RPMI8226 (cell line): ENCODE data around the gene SLCO3A1.

Source experiments
- DNase-seq: peaks from one replicate; pipeline ENCODE4 v3.0.0-alpha.2; 2015

Gene SLCO3A1

DNA sequence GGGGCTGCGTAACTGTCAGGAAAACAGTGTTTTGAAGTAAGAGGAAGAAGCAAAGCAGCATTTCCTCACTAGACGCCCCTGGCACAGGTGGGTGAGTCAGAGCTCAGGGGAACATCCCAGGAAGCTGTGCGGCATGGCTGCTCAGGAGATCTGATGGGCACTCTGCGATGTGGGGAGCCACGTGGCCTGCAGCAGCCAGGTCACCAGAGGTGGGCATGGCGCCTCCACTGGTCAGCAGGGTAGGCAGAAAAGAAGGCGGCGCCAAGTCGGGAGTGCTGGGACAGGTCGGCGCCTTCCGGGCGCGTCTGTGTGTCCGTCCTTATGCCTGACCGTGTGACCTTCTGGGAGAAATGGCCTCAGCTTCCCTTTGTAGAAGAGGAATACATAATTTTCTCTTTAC is 290.3 kb downstream of the SLCO3A1 start:
- DNase-seq = no peak

DNA sequence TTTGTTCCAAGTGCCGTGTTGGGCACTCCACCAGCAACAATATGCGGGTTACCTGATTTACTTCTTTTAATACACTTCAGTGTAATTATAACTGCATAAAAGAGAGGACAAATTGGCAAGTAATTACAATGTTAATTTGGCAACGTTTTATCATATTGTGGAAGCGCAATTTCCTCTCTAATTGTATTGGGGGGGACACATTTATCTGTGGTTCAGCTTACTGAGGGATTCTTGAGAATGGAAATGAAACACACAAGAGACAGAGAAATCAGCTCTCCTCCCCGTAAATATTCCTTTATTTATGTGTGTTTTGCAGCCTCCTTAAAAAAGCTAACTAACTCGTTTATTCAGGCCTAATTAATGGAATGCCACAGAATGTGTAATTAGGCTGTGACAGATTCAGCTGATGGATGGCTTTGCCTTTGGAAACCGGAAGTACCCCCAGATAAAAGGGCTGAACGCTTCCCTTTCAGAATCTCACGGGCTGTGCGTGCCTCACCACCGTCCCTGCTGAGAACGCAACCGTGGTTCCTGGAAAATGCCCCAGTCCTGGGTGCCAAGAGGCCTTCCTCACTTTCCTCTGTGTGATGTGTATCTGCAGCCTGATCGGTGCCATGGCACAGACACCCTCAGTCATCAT is 293.1 kb downstream of the SLCO3A1 start:
- no peak for DNase-seq

DNA sequence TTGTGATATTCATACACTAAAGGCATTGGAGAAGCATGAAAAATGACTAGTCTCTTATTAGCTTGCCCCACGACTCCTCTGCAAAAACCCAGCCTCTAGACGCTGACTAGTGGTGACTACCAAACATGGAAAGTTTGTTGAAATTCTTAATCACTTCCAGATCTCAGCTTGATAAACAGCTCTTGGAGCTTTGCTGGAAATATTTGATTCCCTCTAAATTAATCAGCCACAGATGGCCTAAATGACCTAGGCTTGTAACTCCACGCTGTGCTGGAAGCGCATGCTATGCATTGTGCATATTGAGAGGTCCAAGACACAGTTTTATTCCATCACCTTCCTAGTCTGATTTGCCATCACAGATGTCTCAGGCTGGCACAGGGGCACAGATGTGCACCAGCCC is 295.5 kb downstream of the SLCO3A1 start:
- no peak for DNase-seq

DNA sequence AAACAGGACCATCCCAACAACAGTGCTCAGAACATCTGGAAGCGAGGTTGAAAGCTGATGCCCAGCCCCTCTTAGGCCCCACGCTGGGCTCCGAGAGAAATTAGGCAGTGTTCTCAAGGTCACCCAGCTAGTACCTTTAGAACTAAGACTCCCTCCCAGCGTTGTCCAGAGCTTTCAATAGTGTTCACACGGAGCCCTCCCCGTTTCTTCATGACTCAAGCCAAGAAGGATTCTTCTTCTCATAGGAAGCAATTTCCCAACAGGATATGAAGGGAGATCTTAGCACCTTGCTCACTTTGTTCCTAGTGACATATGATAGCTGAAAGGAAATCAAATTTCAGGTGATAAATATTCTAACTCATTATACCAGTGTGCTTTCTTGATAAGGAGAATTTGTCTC is 296.0 kb downstream of the SLCO3A1 start:
- no peak for DNase-seq

DNA sequence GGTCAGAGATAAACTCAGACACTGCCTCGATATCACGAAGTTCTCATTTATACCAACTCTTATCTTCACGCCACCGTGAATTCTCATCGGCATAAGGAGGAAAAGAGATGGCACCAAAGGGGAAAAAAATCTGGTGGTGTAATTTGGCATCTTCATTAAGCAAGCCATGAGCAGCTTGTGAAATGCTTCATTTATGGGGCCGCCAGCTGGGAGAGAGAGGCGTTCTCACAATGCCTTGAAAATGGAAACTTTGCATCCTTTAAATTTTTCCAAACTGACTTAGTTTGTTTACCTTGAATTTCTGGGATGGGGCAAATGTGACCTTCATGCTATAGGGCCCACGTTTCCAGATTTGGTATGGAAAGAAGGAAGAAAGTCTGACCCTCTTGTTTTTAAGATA is 297.7 kb downstream of the SLCO3A1 start:
- DNase-seq = no peak

DNA sequence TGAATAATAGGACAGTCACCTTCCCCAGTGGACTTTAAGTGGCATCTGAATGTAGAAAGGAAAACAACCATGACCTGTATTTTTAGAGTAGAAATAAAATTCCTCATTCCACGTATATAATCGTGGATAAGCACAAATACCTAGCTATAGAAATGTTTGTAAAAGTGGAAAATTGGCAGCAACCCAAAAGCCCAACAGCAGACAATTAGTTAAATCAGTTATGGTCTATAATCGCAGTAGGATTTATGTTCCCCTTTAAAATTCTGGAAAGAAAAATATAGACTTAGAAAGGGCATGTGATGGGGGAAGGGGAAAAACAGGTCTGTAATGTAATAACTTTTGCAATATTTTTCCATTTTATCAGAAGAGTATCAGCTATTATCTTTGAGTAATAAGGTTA is 298.2 kb downstream of the SLCO3A1 start:
- no peak for DNase-seq

DNA sequence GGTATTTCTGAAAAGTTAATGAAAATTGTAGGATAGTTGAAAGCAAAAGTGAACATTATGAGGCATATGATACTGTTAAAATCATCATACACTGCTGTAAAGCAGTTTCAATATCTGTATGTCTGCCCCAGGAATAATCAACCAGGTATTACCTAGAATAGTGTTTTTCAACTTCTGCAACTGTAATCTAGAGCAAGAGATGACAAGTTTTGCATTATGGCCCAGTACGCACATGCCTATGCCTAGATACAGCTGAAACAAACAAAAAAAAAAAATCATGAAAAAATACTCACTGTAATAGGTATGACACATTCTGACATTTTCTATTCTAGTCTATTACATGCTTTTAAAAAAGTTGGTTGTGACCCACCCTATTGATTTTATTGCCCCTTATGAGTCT is 299.5 kb downstream of the SLCO3A1 start:
- DNase-seq = no peak

DNA sequence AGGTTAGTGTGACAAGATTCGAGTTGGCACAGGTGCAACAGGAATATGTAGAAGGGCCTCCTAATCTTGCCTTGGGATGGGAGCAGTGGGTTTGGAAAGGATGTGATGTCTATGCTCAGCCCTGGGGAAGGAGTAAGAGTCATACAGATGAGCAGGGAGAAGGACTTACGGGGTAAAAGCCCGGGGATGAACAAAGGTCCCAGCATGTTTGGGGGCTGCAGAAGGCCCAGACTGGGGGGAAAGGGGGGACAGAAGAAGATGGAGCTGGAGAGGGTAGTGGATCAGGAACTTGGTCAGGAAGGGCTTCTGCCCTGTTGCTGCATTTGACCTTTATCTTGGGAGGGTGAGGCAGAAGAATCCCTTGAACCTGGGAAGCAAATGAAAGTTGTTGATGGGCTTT is 300.1 kb downstream of the SLCO3A1 start:
- DNase-seq = no peak

DNA sequence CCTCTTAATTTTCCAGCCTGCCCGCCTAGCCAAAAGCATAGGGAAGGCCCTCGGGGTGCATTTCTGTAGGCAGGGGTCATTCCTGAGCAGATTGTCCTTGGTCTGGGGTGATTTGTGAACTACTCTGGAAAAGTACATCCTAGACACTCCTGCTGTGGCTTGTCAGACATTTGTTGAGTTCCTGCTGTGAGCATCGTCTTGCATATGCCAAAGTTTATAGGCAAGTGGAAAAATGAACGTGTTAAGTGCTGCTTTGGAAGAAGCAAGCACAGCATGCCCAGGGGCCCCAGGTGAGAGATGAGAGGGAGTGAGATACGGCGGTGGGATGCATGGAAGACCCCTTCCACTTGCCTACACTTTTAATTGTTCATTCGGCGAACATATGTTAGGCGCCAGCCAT is 302.4 kb downstream of the SLCO3A1 start:
- DNase-seq = no peak

DNA sequence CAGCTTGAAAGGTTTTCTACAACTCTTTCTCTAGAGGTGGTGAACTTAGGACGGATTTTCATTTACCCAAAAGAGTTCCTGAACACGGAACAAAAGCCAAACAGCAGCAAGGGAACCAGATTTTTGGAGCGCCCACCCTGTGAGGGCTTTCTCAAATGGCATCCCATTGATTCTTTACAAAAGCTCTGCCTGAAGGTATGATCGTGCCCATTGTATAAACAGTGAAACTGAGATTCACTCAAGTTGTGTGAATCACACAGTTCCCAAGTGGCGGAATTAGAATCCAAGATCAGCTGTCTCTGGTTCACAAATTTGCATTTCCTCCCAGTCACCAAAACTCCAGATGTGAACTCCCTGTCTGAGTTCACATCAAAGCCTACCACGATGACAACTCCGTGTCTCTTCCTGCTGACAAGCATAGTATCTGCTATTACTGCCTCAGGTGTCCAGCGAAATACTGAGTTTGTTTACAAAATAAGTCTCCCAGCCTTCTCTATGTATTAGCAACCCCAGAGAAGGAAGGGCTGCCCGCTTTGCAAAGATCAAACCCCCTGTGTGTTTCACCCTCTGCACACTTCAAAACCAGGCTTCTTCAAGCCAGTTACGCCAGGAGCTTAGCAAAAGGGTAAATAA is 304.3 kb downstream of the SLCO3A1 start:
- no peak for DNase-seq

DNA sequence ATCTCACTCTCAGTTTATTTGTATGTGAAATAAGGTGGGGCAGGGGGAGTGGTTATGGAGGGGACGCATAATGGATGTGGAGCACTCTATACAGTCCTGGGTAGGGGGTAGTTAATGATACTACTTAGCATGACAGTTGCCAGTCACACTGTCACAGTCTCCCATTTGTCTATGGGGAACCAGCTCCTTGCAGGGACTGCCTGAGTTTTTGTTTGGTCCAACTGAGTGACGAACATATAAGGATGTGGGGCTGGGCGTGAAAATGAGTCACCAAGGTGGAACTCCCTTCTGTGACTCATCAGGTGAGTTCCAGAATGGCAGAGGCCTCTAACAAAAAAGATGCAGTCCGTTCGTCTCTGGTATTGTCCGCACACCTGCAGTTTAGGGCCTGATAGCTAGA is 304.9 kb downstream of the SLCO3A1 start:
- no peak for DNase-seq

DNA sequence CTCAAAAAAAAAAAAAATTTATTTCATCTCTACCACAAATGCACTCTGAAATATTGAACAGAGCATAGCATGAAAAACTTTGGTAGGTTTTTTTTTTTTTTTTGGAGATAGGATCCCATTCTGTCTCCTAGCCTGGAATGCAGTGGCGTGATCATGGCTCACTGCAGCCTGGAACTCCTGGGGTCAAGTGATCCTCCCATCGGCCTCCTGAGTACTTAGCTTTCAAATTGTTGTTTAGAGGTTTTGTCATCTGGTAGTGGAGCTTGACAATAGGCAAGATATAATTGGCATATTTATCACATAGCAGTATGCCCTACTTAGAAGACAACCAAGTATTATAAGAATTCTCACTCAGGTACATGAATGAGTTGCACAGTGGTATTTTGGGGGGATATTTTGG is 306.0 kb downstream of the SLCO3A1 start:
- no peak for DNase-seq

DNA sequence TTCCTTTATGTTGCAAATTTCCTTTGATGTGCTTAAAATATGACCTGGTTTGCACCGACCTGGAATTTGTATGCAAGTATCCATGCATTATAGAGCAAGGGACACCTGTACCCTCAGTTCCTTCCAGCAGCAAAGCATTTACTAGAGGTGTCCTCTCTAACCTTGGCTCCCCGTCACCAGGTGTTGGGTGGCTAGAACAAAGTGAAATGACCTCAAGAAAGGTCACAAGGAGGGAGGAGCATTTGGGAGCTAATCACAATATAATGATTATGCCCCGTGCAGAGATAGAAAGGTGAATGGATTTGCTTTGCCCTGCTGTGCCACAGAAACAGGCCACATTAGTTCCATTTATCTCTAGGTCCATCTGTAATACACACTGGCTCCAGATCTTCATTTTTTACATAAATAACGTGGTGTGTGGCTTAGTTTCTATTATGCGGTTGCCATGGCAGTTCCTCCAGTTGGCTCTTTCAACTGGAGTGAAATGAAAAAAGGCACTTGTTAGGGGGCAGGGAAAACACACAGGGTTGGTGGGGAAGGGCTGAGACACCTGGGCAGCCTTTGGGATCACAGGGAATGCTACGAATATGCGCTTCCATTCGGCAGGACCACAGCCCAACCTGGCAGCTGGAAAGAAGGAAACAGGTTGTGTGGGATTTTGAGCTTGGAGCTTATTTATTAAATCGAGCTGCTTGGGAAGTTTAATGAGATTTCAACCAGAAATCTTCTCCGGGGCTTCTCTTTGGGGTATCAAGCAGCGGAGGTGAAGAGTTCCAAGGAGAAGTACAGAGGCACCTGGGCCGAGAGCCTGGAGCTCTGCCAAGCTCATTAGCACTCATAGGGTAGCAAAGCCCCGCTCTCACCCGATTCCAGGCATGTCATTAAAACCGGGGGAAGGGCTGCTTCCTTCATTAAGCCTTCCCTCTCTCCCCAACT is 306.7 kb downstream of the SLCO3A1 start:
- no peak for DNase-seq

DNA sequence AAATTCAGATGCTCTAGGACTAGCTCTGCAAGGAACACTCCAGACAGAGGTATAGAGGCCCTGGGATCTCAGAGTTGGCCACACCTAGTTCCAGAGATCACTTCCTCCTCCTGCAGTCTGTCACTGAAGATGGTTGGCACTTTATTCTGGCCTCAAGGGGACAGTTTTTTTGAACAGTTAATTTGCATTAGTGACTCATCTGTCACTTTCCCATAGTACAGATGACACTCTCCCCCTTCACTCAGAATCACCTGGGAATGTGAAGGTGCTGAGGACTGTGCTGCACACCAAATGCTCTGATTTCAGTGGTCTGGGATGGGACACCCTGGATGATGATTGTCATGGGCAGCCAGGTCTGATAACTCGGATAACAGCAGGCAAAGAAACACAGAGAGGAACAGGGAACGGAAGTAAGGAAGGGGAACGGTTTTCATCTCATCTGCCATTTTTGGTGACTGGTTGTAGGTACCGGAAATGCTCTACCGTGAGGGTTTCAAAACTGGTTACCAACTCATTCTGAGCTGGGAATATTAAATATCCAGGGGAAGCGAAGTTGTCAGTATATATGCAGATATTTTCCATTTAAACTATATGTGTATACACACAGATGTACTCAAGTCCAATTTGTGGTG is 307.6 kb downstream of the SLCO3A1 start:
- no peak for DNase-seq

DNA sequence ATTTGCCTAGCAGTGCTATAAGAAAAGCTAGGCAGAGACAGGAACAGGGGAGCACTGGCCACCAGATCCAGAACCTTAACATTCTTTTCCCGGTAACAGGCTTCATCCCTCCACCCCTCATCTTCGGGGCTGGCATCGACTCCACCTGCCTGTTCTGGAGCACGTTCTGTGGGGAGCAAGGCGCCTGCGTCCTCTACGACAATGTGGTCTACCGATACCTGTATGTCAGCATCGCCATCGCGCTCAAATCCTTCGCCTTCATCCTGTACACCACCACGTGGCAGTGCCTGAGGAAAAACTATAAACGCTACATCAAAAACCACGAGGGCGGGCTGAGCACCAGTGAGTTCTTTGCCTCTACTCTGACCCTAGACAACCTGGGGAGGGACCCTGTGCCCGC is 309.1 kb downstream of the SLCO3A1 start:
- no peak for DNase-seq

DNA sequence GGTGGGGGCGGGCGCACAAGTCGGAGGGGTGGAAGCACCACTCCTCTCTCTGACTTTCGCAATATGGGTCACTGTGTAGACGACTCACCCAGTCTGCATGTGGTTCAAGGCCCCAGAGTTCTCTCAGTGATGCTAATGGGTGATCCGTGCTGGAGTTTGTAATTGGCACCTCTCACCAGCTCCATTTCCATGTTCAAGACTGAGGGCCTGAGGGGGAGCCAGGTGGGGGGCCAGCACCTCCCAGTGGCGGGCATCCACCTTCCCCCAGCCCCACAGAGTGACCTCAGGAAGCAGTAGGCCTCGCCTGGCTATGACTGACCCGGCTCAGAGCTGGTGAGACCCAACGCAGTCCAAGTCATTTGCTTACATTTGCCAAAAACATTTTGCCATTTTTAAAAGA is 310.1 kb downstream of the SLCO3A1 start:
- no peak for DNase-seq

DNA sequence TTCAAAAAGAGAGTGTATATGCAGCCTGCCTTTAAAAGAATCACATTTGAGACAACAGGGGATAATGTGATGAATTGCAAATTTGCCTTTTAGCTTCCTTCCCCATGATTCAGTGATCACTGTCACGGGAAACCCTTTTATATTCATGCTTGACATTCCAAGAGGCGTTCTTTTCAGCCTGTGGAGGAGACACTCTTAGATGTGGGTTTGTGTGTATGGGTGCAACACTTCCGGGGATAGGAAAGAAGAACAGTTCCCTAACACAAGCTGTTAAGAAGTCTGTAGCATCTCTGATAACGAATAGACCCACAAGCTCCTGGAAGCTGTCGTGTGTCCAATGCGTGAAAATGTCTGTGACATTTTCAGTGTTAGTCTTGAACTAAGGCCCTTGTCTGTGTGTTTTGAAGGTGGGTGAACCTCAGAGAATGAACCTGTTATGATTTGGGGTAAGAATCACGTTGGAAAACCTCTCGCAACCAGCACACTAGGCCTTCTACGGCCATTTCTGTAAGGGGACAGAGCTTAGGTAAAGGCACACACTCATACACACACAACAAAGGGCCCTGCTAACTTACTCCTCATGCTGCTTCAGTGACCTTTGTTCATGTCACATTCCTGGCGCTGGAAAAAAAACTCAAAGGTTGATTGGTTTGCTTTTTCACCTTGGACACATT is 311.0 kb downstream of the SLCO3A1 start:
- no peak for DNase-seq

DNA sequence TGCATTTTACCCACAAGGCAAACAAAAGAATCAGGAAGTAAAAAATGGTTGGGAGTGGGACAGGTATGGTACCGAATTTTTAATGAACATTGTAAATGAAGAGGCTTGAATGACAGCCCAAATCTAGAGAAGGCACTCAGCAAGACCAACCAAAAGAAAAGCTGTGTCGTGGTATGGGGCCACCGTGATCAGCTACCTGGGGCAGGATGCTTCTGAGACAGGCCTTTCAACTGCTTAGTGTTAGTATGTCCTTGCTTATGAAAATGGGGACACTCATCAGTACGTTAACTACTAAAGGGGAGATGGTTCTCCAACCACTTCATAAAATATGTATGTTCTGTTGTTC is 311.5 kb downstream of the SLCO3A1 start:
- DNase-seq = no peak

DNA sequence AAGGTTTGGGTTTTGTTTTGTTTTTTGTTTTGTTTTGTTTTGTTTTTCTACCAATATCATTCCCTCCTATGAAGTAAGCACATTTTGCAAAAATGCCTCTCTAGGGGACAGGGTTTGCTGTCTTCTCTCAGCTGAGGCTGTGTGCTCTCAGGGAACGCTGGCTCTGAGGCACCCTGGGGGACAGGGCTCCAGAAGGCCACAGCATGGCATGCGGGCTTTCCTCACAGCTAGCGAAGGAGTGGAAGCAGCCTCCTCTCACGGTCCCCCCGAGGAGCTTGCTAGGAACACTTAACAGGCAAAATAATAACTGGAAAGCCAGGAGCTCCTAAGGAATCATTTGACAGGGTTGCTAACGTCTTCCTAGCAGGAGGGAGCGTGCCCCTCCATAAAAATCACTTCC is 312.5 kb downstream of the SLCO3A1 start:
- no peak for DNase-seq

DNA sequence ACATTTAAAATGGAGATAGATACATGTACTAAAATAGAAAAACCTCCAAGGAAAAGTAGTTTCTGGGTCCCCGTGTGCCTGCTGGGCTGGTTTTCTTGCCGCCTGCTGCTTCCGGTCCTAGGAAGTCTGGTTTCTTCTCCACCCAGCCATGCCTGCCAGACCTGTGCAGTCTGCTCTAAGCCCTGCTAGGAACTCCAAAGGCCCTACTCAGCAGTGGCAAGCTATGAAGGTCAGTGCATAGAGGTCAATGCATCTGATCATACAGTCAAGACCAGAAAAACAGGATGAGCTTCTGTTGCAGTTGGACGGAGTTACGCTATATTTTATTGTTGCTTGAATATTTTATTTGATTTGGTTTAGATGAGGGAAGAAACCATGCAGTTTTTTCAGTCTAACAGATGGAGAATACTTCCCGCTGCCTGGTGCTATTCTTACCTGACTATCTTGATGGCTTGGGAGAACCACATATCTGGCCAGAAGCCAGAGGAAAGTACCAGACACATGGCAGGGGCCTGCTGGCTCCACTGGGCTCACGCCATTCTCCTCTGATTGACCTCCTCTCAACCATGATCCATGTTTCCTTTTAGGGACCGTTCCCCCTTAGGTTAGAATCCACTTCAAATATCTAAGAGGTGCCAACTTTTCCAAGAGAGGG is 313.4 kb downstream of the SLCO3A1 start:
- DNase-seq = no peak

DNA sequence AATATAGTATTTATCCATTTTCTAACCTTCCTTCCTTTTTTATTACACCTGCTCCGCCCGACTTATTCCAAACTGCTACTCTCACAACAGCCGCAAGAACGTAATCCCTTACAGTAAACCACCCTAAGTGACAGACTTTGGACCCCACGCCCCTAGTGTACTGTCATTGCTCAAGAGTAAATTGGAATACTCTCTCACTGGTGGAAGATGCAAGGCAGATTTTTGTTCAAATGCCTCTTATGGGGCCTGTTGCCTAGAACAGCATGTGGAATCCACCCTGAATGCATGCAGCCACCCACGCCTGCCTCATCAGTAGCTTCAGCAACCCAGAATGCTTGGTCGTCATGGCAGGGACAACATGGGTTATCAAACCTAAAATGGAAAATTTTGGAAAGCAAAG is 313.9 kb downstream of the SLCO3A1 start:
- no peak for DNase-seq

DNA sequence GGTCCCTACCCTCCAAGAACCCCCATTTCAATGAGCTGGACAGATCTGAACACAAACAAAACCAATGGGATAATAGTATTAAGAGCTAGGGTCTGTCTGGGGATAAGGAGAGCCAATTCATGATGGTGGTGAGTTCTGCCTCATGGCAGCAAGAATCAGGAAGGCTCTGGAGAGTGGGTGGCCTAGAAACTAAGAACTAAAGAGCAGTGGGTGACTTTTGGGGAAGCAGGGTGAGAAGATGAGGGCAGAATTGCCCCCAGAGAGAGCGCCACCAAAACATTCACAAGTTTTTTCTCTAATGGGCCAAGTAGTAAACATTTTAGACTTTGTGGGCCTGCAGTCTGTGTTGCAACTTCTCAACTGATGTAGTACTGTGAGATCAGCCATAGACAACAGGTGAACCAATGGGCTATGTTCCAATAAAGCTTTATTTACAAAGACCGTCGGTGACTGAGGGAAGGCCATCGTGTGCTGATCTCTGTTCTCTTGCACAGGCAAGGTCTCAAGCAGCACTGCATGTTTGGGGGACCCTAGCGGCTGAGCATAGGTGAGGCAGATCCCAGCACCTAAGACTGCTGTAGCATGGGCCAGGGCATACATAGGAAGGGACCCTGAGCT is 314.7 kb downstream of the SLCO3A1 start:
- no peak for DNase-seq
